Breast epithelium (tissue), 4 donors: ENCODE results near the gene GPR158. TPM values are rescaled to one million over a fixed set of nuclear protein-coding genes. Genes with fewer than 3 reads are reported as not detected.

Source experiments
- DNase-seq, 2 donors: peaks; one replicate each; pipeline ENCODE4 v3.0.0-alpha.2; 2019; ENCODE audit warnings: low spot score in 2 of 2
- H3K27ac ChIP-seq, 2 donors: fragments of 200-600 bp; sonication (generic) in 1 of 2; one replicate each; pipeline ENCODE4 v1.5.1; 2016 to 2019; ENCODE audit warnings: mild to moderate bottlenecking in 1 of 2
- H3K27me3 ChIP-seq, 2 donors: fragments of 200-600 bp; sonication (generic) in 1 of 2; one replicate each; pipeline versions ENCODE4 v1.5.1 to v1.6.0; 2017 to 2019; ENCODE audit warnings: control low read depth in 1 of 2, mild to moderate bottlenecking in 1 of 2
- H3K36me3 ChIP-seq: fragments of 200-600 bp; one replicate; pipeline ENCODE4 v1.5.1; 2019
- H3K4me1 ChIP-seq, 2 donors: fragments of 200-600 bp; sonication (generic); one replicate each; pipeline ENCODE4 v1.5.1; 2016 to 2019; ENCODE audit warnings: control low read depth in 1 of 2
- H3K4me3 ChIP-seq, 3 donors: fragments of 200-600 bp; sonication (generic); 1 replicate in 2 of 3; 2 replicates in 1 of 3; pipeline ENCODE4 v1.5.1; 2016 to 2019; ENCODE audit warnings: mild to moderate bottlenecking in 3 of 3, moderate library complexity in 2 of 3
- H3K9me3 ChIP-seq, 2 donors: fragments of 200-600 bp; sonication (generic) in 1 of 2; one replicate each; pipeline ENCODE4 v1.5.1; 2016 to 2019; ENCODE audit warnings: control low read depth in 1 of 2
- POLR2A ChIP-seq: fragments of 450-650 bp; IDR thresholded peaks from one replicate; pipeline ENCODE4 v1.6.1; 2016; ENCODE audit warnings: antibody characterized with exemption, mild to moderate bottlenecking, moderate library complexity
- POLR2AphosphoS5 ChIP-seq, 3 donors: sonication (generic); formaldehyde crosslinking; IDR thresholded peaks; one replicate each; pipeline ENCODE4 v1.6.1; 2017; ENCODE audit warnings: antibody characterized with exemption in 3 of 3
- intact Hi-C: fragments of 100-400 bp; cut with DNase I; formaldehyde crosslinking; loops from one replicate; pipeline ENCODE4 v1.15.1; 2023; ENCODE audit warnings: low total_unique reads
- total RNA-seq, 3 donors: library from RNA; depleted of rRNA; stranded (reverse); fragments of >200 nt; gene quantifications; one replicate each; pipeline ENCODE4 v1.1.0, GENCODE V29; 2016
- TF ChIP-seq, protein P1 (sequence below), 3 donors: fragments of 450-650 bp; IDR thresholded peaks; one replicate each; pipeline ENCODE4 v1.5.1; 2016 to 2017; ENCODE audit warnings: antibody characterized with exemption in 3 of 3, mild to moderate bottlenecking in 3 of 3, moderate library complexity in 3 of 3

GPR158 gene
- total RNA-seq, 3 donors from 2014 or later = 0.16 to 0.29 TPM; not detected in 1

DNA sequence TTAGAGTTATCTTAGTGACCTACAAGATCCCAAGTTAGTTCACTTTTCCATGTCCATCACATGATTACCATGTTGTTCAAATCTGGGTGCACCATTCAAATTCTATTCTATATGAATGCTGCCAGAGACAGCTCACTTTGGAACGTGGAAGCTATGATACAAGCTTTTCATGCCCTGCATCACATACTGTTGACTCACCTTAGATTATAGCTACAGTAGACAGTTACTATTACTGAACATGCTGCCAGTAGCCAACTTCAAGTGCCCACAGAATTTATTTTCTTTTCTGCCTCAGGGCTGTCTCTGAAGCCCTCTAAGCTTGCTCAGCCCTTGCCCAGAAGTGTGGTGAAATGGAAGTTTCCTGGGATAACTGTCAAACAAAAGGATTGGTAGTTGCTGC lies 231.1 kb downstream of the GPR158 start:
- no peaks in the 10 kb centered on the region for H3K9me3 ChIP-seq
- no peaks in the 10 kb centered on the region for H3K36me3 ChIP-seq
- intact Hi-C loops = no loop called here
- no peak for DNase-seq
- TF ChIP-seq POLR2A = no peak
- no peak for TF ChIP-seq POLR2AphosphoS5 (IDR thresholded peaks at IDR 0.05)
- TF ChIP-seq, protein P1, sequence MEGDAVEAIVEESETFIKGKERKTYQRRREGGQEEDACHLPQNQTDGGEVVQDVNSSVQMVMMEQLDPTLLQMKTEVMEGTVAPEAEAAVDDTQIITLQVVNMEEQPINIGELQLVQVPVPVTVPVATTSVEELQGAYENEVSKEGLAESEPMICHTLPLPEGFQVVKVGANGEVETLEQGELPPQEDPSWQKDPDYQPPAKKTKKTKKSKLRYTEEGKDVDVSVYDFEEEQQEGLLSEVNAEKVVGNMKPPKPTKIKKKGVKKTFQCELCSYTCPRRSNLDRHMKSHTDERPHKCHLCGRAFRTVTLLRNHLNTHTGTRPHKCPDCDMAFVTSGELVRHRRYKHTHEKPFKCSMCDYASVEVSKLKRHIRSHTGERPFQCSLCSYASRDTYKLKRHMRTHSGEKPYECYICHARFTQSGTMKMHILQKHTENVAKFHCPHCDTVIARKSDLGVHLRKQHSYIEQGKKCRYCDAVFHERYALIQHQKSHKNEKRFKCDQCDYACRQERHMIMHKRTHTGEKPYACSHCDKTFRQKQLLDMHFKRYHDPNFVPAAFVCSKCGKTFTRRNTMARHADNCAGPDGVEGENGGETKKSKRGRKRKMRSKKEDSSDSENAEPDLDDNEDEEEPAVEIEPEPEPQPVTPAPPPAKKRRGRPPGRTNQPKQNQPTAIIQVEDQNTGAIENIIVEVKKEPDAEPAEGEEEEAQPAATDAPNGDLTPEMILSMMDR (IDR thresholded peaks at IDR 0.05) = no peak
- H3K4me3 ChIP-seq = no peak overlapping the region
- no peaks in the 10 kb centered on the region for H3K4me1 ChIP-seq
- no peak overlapping the region for H3K27ac ChIP-seq
- no peaks in the 10 kb centered on the region for H3K27me3 ChIP-seq

DNA sequence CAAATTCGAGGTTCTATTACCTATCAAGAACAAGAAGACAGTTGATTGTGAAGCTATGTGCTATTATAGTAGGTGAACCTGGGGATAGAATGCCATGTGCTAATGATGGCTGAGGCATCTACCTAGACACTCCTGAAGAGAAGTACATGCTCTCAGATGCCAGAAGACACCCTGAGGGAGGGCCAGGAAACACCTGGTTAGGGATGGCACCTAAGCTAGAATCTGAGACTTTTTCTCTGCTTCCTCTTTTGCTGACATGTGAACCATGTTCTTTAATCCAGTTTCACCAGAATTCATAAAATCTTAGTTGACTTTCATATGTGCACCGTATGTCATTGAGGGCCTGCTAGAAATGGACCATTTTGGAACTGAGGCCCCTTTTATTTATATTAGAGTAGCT lies 242.8 kb downstream of the GPR158 start:
- no peaks in the 10 kb centered on the region for H3K36me3 ChIP-seq
- H3K4me1 ChIP-seq = no peaks in the 10 kb centered on the region
- TF ChIP-seq POLR2A = no peak
- TF ChIP-seq POLR2AphosphoS5 (IDR thresholded peaks at IDR 0.05) = no peak
- TF ChIP-seq, protein P1 (IDR thresholded peaks at IDR 0.05) = no peak
- DNase-seq = no peak
- no peak overlapping the region for H3K27ac ChIP-seq
- no peaks in the 10 kb centered on the region for H3K9me3 ChIP-seq
- intact Hi-C loops = no loop called here
- no peaks in the 10 kb centered on the region for H3K27me3 ChIP-seq
- no peak overlapping the region for H3K4me3 ChIP-seq

DNA sequence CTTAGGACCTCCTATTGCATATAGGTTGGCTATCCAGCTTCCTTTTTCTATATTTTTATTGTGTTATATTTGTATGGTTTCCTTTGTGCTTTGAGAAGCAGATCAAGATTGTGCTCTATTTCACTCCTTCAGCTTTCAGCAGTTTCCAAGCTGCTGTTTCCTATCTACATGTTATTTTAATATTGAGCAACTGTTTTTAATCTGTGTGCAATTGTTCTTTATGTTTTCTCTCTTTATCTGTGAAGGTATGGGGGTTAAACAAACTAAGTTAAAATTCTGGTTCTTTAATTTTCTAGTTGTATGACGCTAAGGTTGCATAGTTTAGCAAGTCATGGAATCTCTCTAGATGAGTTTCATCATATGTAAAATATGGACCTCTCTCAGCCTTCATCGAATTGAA lies 251.0 kb downstream of the GPR158 start:
- H3K4me1 ChIP-seq = no peaks in the 10 kb centered on the region
- no peaks in the 10 kb centered on the region for H3K9me3 ChIP-seq
- TF ChIP-seq POLR2A = no peak
- TF ChIP-seq POLR2AphosphoS5 (IDR thresholded peaks at IDR 0.05) = no peak
- TF ChIP-seq, protein P1 (IDR thresholded peaks at IDR 0.05) = no peak
- H3K27me3 ChIP-seq = no peaks in the 10 kb centered on the region
- no peak overlapping the region for H3K27ac ChIP-seq
- intact Hi-C loops = no loop called here
- no peak overlapping the region for H3K4me3 ChIP-seq
- no peaks in the 10 kb centered on the region for H3K36me3 ChIP-seq
- DNase-seq = no peak

DNA sequence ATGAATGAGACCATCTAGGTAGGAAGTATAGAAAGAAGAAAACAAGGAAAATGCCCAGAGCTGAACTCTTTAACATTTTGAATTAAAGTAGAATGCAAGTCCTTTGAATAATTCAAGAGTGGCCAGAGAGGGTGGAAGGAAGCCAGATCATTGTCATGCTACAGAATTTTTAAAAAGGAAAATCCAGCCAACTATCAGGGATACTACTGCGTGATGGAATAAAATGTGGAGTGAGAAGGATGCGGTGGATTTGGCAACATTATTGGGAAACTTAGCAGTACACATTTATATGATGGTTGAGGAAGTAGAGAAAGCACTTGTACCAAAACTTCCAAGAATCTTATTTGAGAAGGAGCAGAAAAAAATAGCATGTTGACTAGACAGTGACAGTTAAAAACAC lies 261.6 kb downstream of the GPR158 start:
- no peak for TF ChIP-seq POLR2A
- no peak for TF ChIP-seq POLR2AphosphoS5 (IDR thresholded peaks at IDR 0.05)
- TF ChIP-seq, protein P1 (IDR thresholded peaks at IDR 0.05) = no peak
- H3K9me3 ChIP-seq = no peaks in the 10 kb centered on the region
- no peaks in the 10 kb centered on the region for H3K4me1 ChIP-seq
- H3K36me3 ChIP-seq = no peaks in the 10 kb centered on the region
- intact Hi-C loops = no loop called here
- no peaks in the 10 kb centered on the region for H3K27me3 ChIP-seq
- H3K4me3 ChIP-seq = no peak overlapping the region
- H3K27ac ChIP-seq = no peak overlapping the region
- no peak for DNase-seq

DNA sequence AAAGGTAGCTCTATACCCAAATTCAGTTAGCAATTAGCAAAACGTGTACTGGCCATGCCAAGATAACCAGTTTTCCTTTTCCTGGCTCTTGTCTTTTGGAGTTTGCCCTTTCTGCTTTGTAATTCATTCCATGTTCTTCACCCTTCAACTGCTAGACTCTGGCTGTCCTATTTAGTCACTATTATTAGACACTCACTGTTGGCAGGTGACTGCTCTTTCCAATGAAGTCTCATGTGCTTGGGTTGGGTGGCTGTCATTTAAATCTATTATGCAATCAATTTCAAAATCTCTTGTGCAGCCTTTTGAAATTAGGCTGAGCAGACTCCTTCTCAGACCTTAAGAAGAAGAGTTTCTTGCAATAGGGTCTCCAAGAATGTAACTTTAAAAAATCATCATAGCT lies 266.5 kb downstream of the GPR158 start:
- H3K36me3 ChIP-seq = no peaks in the 10 kb centered on the region
- H3K4me1 ChIP-seq = no peaks in the 10 kb centered on the region
- no peak for TF ChIP-seq POLR2AphosphoS5 (IDR thresholded peaks at IDR 0.05)
- TF ChIP-seq POLR2A = no peak
- TF ChIP-seq, protein P1 (IDR thresholded peaks at IDR 0.05) = no peak
- no peak for DNase-seq
- H3K4me3 ChIP-seq = no peak overlapping the region
- no peaks in the 10 kb centered on the region for H3K9me3 ChIP-seq
- intact Hi-C loops = no loop called here
- no peaks in the 10 kb centered on the region for H3K27me3 ChIP-seq
- H3K27ac ChIP-seq = no peak overlapping the region
